Adrenal gland (tissue), 12 donors: ENCODE measurements around the gene STAT3. TPM values are rescaled to one million over a fixed set of nuclear protein-coding genes. Genes with fewer than 3 reads are reported as not detected.

Experiments
- DNase-seq, 7 donors: peaks; one replicate each; pipeline ENCODE4 v3.0.0-alpha.2; 2019 to 2020
- H3K27ac ChIP-seq, 5 donors: fragments of 200-600 bp; sonication (generic) in 4 of 5; 1 replicate in 3 of 5; 2 replicates in 2 of 5; pipeline versions ENCODE4 v1.5.1 to v1.8.0; 2016 to 2020; ENCODE audit warnings: mild to moderate bottlenecking in 1 of 5
- H3K27me3 ChIP-seq: fragments of 200-600 bp; 2 replicates; pipeline ENCODE4 v1.8.0; 2021
- H3K36me3 ChIP-seq, 2 donors: fragments of 200-600 bp; replicated peaks in 1 of 2; 1 replicate in 1 of 2; 2 replicates in 1 of 2; pipeline versions ENCODE4 v1.5.1 to v1.8.0; 2018 to 2022
- H3K4me1 ChIP-seq, 2 donors: fragments of 200-600 bp; replicated peaks in 1 of 2; 1 replicate in 1 of 2; 2 replicates in 1 of 2; pipeline versions ENCODE4 v1.5.1 to v1.8.0; 2018 to 2021
- H3K4me3 ChIP-seq, 4 donors: fragments of 200-600 bp; sonication (generic) in 3 of 4; one replicate each; pipeline ENCODE4 v1.5.1; 2016 to 2018
- H3K9me3 ChIP-seq, 3 donors: fragments of 200-600 bp; sonication (generic) in 1 of 3; replicated peaks in 1 of 3; 1 replicate in 2 of 3; 2 replicates in 1 of 3; pipeline versions ENCODE4 v1.5.1 to v1.8.0; 2016 to 2021
- CTCF ChIP-seq, 6 experiments: fragments of 450-650 bp in 4 of 6; fragments of 200-600 bp in 2 of 6; sonication (generic) in 1 of 6; IDR thresholded peaks; 1 replicate in 5 of 6; 2 replicates in 1 of 6; pipeline versions ENCODE4 v1.5.1 to v1.8.0; 2016 to 2021; ENCODE audit warnings: antibody characterized with exemption in 6 of 6, mild to moderate bottlenecking in 2 of 6, moderate library complexity in 1 of 6
- POLR2A ChIP-seq, 2 donors: fragments of 450-650 bp; IDR thresholded peaks; one replicate each; pipeline ENCODE4 v1.6.1; 2017; ENCODE audit warnings: antibody characterized with exemption in 2 of 2, mild to moderate bottlenecking in 2 of 2, moderate library complexity in 1 of 2
- WGBS, 4 donors: extraction: QIAGEN DNeasy Blood & Tissue Kit in 2 of 4; methylation state at CpG; one replicate each; pipeline versions ENCODE4 v1.1.5 to v1.1.7; 2013 to 2017; 5-methylcytosine and 5-hydroxymethylcytosine counted together
- intact Hi-C, 2 donors: fragments of 100-400 bp; cut with DNase I; formaldehyde crosslinking; loops; one replicate each; pipeline versions ENCODE4 v1.14.1 to v1.15.0; 2022 to 2023
- polyA plus RNA-seq, 3 donors: library from polyadenylated mRNA; stranded (reverse); fragments of 200-250 nt in 2 of 3; fragments of 350-450 nt in 1 of 3; fragmentation: Illumina TruSeq in 1 of 3; extraction: RNeasy Lipid Tissue Mini Kit (QIAGEN cat#74804) in 1 of 3; gene quantifications; one replicate each; pipeline ENCODE4 v1.2.3, GENCODE V29; 2013 to 2014
- total RNA-seq, 9 donors: library from RNA; depleted of rRNA in 4 of 9; stranded (reverse); fragments of >200 nt in 4 of 9; fragments of 120-200 nt in 1 of 9; fragmentation: NEBNext Ultra II Directional in 1 of 9; extraction: Animal tissue kit (Norgen Biotek cat#: 25700) in 1 of 9; gene quantifications; one replicate each; pipeline versions ENCODE4 v1.1.0 to v1.2.4, GENCODE V29; 2013 to 2023
- donor health status: healthy with polysubstance abuse.
- donor health status: Bipolar disorder and iron deficiency.
- donor health status: DM: yes; HTN: yes; CAD: no.
- donor health status: DM: no; HTN: no; CAD: no.
- donor health status: DM: no; HTN: no; CAD: no.
- donor health status: DM: yes; HTN: yes; CAD: no.

STAT3 gene
- total and polyA plus RNA-seq, 12 donors, result 31.0 to 282 (median 160) TPM

- H3K36me3 ChIP-seq, result peaks cover 0 to 94% of the 10 kb centered on the region in 2 donors
- TF ChIP-seq CTCF (IDR thresholded peaks at IDR 0.05), result no peak
- no peak for TF ChIP-seq POLR2A (IDR thresholded peaks at IDR 0.05)
- intact Hi-C loops, result no loop called here
- WGBS, 4 donors, result 68 to 91% (median 85%) methylated on average over 3 of the region's 3 CpGs
- no peaks in the 10 kb centered on the region for H3K4me1 ChIP-seq
- H3K9me3 ChIP-seq, result no peaks in the 10 kb centered on the region
- H3K4me3 ChIP-seq, result no peak overlapping the region
- no peak overlapping the region for H3K27ac ChIP-seq
- no peaks in the 10 kb centered on the region for H3K27me3 ChIP-seq
- no peak for DNase-seq
Measured at GRCh38 chr17:42334677-42335076, 53.6 kb downstream of the STAT3 start.

GRCh38 chr17:42333053-42333452 lies 55.2 kb downstream of the STAT3 start:
- Histone ChIP-seq H3K27me3 (no peaks in the 10 kb centered on the region), H3K4me1 (no peaks in the 10 kb centered on the region), H3K4me3 (no peak overlapping the region), H3K27ac (no peak overlapping the region), H3K36me3 (peaks cover 0 to 97% of the 10 kb centered on the region in 2 donors), H3K9me3 (no peaks in the 10 kb centered on the region)
- TF ChIP-seq POLR2A (IDR thresholded peaks at IDR 0.05) (no peak), CTCF (IDR thresholded peaks at IDR 0.05) (no peak)
- intact Hi-C loops, result no loop called here
- 86 to 90% (median 86%) methylated on average over 1 of the region's 1 CpG for WGBS, 4 donors
- no peak for DNase-seq

GRCh38 chr17:42329025-42329976 lies 58.9 kb downstream of the STAT3 start:
- intact Hi-C loops, result loop anchor here in 1 of 2 donors (10.0 kb wide), 1 partner anchor 186 kb away; no protein-coding TSS in a partner anchor
- peaks cover 0 to 6% of the 10 kb centered on the region in 2 donors for H3K4me1 ChIP-seq
- H3K36me3 ChIP-seq, result peaks cover 0 to 100% of the 10 kb centered on the region in 2 donors
- H3K9me3 ChIP-seq, result no peaks in the 10 kb centered on the region
- no peaks in the 10 kb centered on the region for H3K27me3 ChIP-seq
- no peak for DNase-seq
- no peak overlapping the region for H3K4me3 ChIP-seq
- TF ChIP-seq POLR2A (IDR thresholded peaks at IDR 0.05) (no peak), CTCF (IDR thresholded peaks at IDR 0.05) (no peak)
- 56 to 64% (median 61%) methylated on average over 10 to 11 of the region's 11 CpGs for WGBS, 4 donors
- peak overlapping the region in 2 of 5 donors; percentile 7 to 45 for H3K27ac ChIP-seq

DNA sequence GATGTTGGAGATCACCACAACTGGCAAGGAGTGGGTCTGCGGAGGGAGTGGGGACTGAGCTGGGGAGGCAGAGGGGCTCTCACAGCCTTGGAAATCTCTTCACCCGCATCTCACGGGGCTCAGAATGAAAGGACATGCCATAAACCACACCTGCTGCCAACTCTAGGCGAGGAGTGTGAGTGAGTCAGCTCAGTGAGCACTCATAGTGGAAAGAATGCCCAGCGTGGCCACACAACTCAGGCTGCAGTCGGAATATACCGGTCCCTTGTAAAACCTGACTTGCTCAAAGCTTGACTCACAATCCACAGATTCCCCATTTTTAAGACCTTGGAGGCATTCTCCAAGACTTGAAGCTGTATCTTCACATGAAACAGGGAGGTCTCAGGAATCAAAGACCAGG lies 63.2 kb downstream of the STAT3 start:
- intact Hi-C loops, result loop anchor here in 1 of 2 donors (10.0 kb wide), 1 partner anchor 190 kb away; no protein-coding TSS in a partner anchor
- H3K27ac ChIP-seq, result peak overlapping the region in 3 of 5 donors; percentile 43 to 73 (median 63)
- H3K36me3 ChIP-seq, result peaks cover 0 to 99% of the 10 kb centered on the region in 2 donors
- no peaks in the 10 kb centered on the region for H3K9me3 ChIP-seq
- WGBS, 4 donors, result 59 to 67% (median 62%) methylated on average over 5 to 7 of the region's 7 CpGs
- peak; percentile 61 to 90 (median 76) for DNase-seq
- TF ChIP-seq POLR2A (IDR thresholded peaks at IDR 0.05) (peak in 1 of 2 donors; percentile 29), CTCF (IDR thresholded peaks at IDR 0.05) (no peak)
- peaks cover 0 to 6% of the 10 kb centered on the region in 2 donors for H3K4me1 ChIP-seq
- no peak overlapping the region for H3K4me3 ChIP-seq
- no peaks in the 10 kb centered on the region for H3K27me3 ChIP-seq
